Body of pancreas (tissue), 4 donors: ENCODE results near the gene HIP1R. TPM values are rescaled to one million over a fixed set of nuclear protein-coding genes. Genes with fewer than 3 reads are reported as not detected.
A peak's percentile ranks its signal among the peaks of the same experiment; 100 is the strongest.

ENCODE experiments used
- ATAC-seq: fragments of 150-250 bp; one replicate; pipeline ENCODE4 v1.9.1; 2016
- DNase-seq, 4 donors: peaks; one replicate each; pipeline ENCODE4 v3.0.0-alpha.2; 2019
- H3K27ac ChIP-seq, 4 donors: fragments of 200-600 bp; sonication (generic); 1 replicate in 3 of 4; 2 replicates in 1 of 4; pipeline versions ENCODE4 v1.5.1 to v1.6.1; 2016 to 2019; ENCODE audit warnings: mild to moderate bottlenecking in 1 of 4, mixed read lengths in 1 of 4, moderate library complexity in 1 of 4
- H3K27me3 ChIP-seq, 2 donors: fragments of 200-600 bp; sonication (generic); one replicate each; pipeline ENCODE4 v1.6.0; 2016; ENCODE audit warnings: mild to moderate bottlenecking in 1 of 2
- H3K36me3 ChIP-seq, 2 donors: fragments of 200-600 bp; sonication (generic); replicated peaks in 1 of 2; 2 replicates each; pipeline ENCODE4 v1.5.1; 2016; ENCODE audit warnings: low read depth in 2 of 2; ENCODE audit not compliant: insufficient read depth in 1 of 2
- H3K4me1 ChIP-seq: fragments of 200-600 bp; sonication (generic); one replicate; pipeline ENCODE4 v1.6.0; 2016
- H3K4me3 ChIP-seq, 2 donors: fragments of 200-600 bp; sonication (generic); 1 replicate in 1 of 2; 2 replicates in 1 of 2; pipeline ENCODE4 v1.5.1; 2016 to 2019
- H3K9me3 ChIP-seq, 3 donors: fragments of 200-600 bp; sonication (generic); 1 replicate in 2 of 3; 2 replicates in 1 of 3; pipeline ENCODE4 v1.5.1; 2016
- CTCF ChIP-seq, 7 experiments: fragments of 450-650 bp in 4 of 7; fragments of 200-600 bp in 3 of 7; sonication (generic) in 3 of 7; IDR thresholded peaks; one replicate each; pipeline ENCODE4 v1.5.1; 2016 to 2019; ENCODE audit warnings: antibody characterized with exemption in 7 of 7
- POLR2A ChIP-seq, 3 donors: fragments of 450-650 bp; IDR thresholded peaks; one replicate each; pipeline ENCODE4 v1.6.1; 2016; ENCODE audit warnings: antibody characterized with exemption in 3 of 3, mild to moderate bottlenecking in 2 of 3
- WGBS, 2 donors: methylation state at CpG; one replicate each; pipeline ENCODE4 v1.1.5; 2017; 5-methylcytosine and 5-hydroxymethylcytosine counted together
- intact Hi-C: fragments of 100-400 bp; cut with DNase I; formaldehyde crosslinking; loops from one replicate; pipeline ENCODE4 v1.15.1; 2023
- total RNA-seq, 2 donors: library from RNA; depleted of rRNA; stranded (reverse); fragments of >200 nt; gene quantifications; one replicate each; pipeline ENCODE4 v1.1.0, GENCODE V29; 2016

The HIP1R gene
- total RNA-seq, 2 donors from 2014 or later, result 111 to 183 TPM

- H3K27ac ChIP-seq, result peak overlapping the region in 3 of 4 donors; percentile 72 to 93 (median 83)
- H3K27me3 ChIP-seq, result no peaks in the 10 kb centered on the region
- no peak for DNase-seq
- peaks cover 3 to 4% of the 10 kb centered on the region in 2 donors for H3K36me3 ChIP-seq
- no peak for ATAC-seq
- no peaks in the 10 kb centered on the region for H3K9me3 ChIP-seq
- peaks cover 81% of the 10 kb centered on the region for H3K4me1 ChIP-seq
- no peak overlapping the region for H3K4me3 ChIP-seq
- 83 to 89% methylated on average over 7 to 8 of the region's 8 CpGs for WGBS, 2 donors
- TF ChIP-seq POLR2A (IDR thresholded peaks at IDR 0.05) (no peak), CTCF (IDR thresholded peaks at IDR 0.05) (no peak)
- intact Hi-C loops, result no loop called here
Observed at GRCh38 chr12:122843455-122843854, 8.2 kb downstream of the HIP1R start.

DNA sequence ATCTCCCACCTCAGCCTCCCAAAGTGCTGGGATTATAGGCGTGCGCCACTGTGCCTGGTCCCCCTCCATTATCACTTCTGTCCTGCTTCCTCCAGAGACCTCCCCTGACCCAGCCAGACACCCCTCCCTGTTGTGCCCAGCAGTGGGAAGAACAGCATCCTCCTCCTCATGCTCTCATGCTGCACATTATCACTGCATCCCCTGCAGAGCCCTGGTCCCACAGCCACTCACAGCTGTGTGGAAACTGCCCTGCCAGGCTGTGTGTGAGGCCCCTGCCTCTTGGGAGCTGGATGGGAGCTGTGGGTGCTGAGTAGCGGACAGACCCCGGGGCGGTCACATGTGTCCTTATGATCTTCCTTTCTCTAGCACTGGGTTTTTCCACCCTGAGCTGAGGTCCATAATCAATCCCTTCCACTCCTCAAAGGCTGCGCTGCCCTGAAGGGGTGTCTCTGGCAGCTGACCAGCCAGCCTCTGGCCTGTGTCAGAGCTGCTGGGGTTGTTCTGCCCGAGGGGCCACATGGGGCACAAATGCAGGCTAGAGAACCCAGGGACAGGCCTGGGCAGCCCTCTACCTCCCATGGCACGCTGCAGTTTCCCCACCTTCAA, 9.2 kb downstream of the HIP1R start:
- H3K4me3 ChIP-seq, result no peak overlapping the region
- H3K27me3 ChIP-seq, result no peaks in the 10 kb centered on the region
- 82 to 94% methylated on average over 3 to 8 of the region's 8 CpGs for WGBS, 2 donors
- H3K9me3 ChIP-seq, result no peaks in the 10 kb centered on the region
- peaks cover 71% of the 10 kb centered on the region for H3K4me1 ChIP-seq
- ATAC-seq, result no peak
- peak overlapping the region in 3 of 4 donors; percentile 9 to 45 (median 33) for H3K27ac ChIP-seq
- intact Hi-C loops, result no loop called here
- TF ChIP-seq CTCF (IDR thresholded peaks at IDR 0.05), result no peak
- no peak for TF ChIP-seq POLR2A (IDR thresholded peaks at IDR 0.05)
- DNase-seq, result no peak
- H3K36me3 ChIP-seq, result peaks cover 7 to 10% of the 10 kb centered on the region in 2 donors

- H3K4me1 ChIP-seq, result peaks cover 63% of the 10 kb centered on the region
- ATAC-seq, result no peak
- DNase-seq, result peak in 2 of 4 donors; percentile 25 to 31
- WGBS, 2 donors, result 82 to 84% methylated on average over 9 to 28 of the region's 30 CpGs
- no peaks in the 10 kb centered on the region for H3K27me3 ChIP-seq
- TF ChIP-seq POLR2A (IDR thresholded peaks at IDR 0.05) (no peak), CTCF (IDR thresholded peaks at IDR 0.05) (no peak)
- H3K36me3 ChIP-seq, result peaks cover 7 to 11% of the 10 kb centered on the region in 2 donors
- peak overlapping the region in 3 of 4 donors; percentile 9 to 45 (median 33) for H3K27ac ChIP-seq
- intact Hi-C loops, result loop anchor here (5.0 kb wide), 1 partner anchor 53 kb away; no protein-coding TSS in a partner anchor
- no peak overlapping the region for H3K4me3 ChIP-seq
- H3K9me3 ChIP-seq, result no peaks in the 10 kb centered on the region
Observed at GRCh38 chr12:122845041-122845864, 10.0 kb downstream of the HIP1R start.

- Histone ChIP-seq H3K36me3 (peaks cover 7 to 12% of the 10 kb centered on the region in 2 donors), H3K27ac (no peak overlapping the region), H3K4me1 (peaks cover 55% of the 10 kb centered on the region), H3K9me3 (no peaks in the 10 kb centered on the region), H3K27me3 (no peaks in the 10 kb centered on the region), H3K4me3 (no peak overlapping the region)
- intact Hi-C loops, result loop anchor here (5.0 kb wide), 1 partner anchor 54 kb away; no protein-coding TSS in a partner anchor
- DNase-seq (peak in 1 of 4 donors; percentile 16), ATAC-seq (no peak)
- WGBS, 2 donors, result 76 to 80% methylated on average over 12 to 13 of the region's 14 CpGs
- no peak for TF ChIP-seq CTCF (IDR thresholded peaks at IDR 0.05)
- TF ChIP-seq POLR2A (IDR thresholded peaks at IDR 0.05), result no peak
Observed at GRCh38 chr12:122845865-122846621, 10.8 kb downstream of the HIP1R start.
